Liver (tissue), 9 donors: ENCODE measurements around the gene ANKLE1. TPM values are rescaled to one million over a fixed set of nuclear protein-coding genes. Genes with fewer than 3 reads are reported as not detected.

Source experiments
- DNase-seq: peaks from one replicate; pipeline ENCODE4 v3.0.0-alpha.2; 2017; ENCODE audit warnings: low spot score
- H3K27ac ChIP-seq, 2 donors: one replicate each; pipeline ENCODE4 v1.7.0; 2013; ENCODE audit warnings: inconsistent platforms in 2 of 2, low read length in 2 of 2, control low read depth in 1 of 2, low read depth in 1 of 2, mild to moderate bottlenecking in 1 of 2
- H3K27me3 ChIP-seq, 4 donors: one replicate each; pipeline versions ENCODE4 v1.6.1 to v1.7.0; 2013; ENCODE audit warnings: low read length in 3 of 4, inconsistent platforms in 1 of 4, mild to moderate bottlenecking in 1 of 4, moderate library complexity in 1 of 4; ENCODE audit not compliant: control insufficient read depth in 4 of 4, insufficient read depth in 4 of 4
- H3K36me3 ChIP-seq, 4 donors: one replicate each; pipeline versions ENCODE4 v1.6.1 to v1.7.0; 2013; ENCODE audit warnings: low read length in 3 of 4, mild to moderate bottlenecking in 3 of 4, low read depth in 1 of 4, moderate library complexity in 1 of 4; ENCODE audit not compliant: control insufficient read depth in 4 of 4, insufficient read depth in 3 of 4
- H3K4me1 ChIP-seq, 4 donors: one replicate each; pipeline versions ENCODE4 v1.6.1 to v1.7.0; 2013; ENCODE audit warnings: low read length in 3 of 4, mild to moderate bottlenecking in 3 of 4, moderate library complexity in 1 of 4; ENCODE audit not compliant: control insufficient read depth in 4 of 4, insufficient read depth in 4 of 4
- H3K4me3 ChIP-seq, 3 donors: one replicate each; pipeline versions ENCODE4 v1.6.1 to v1.7.0; 2013; ENCODE audit warnings: low read length in 3 of 3, control low read depth in 1 of 3, low read depth in 1 of 3, mild to moderate bottlenecking in 1 of 3
- H3K9ac ChIP-seq, 2 donors: one replicate each; pipeline ENCODE4 v1.7.0; 2013; ENCODE audit warnings: low read length in 2 of 2, mild to moderate bottlenecking in 2 of 2, moderate library complexity in 2 of 2, control low read depth in 1 of 2, low read depth in 1 of 2
- H3K9me3 ChIP-seq, 4 donors: one replicate each; pipeline versions ENCODE4 v1.6.1 to v1.7.0; 2013; ENCODE audit warnings: low read length in 3 of 4; ENCODE audit not compliant: control insufficient read depth in 4 of 4
- ATF3 ChIP-seq: IDR thresholded peaks from 2 replicates; pipeline ENCODE4 v1.6.1; 2016; ENCODE audit warnings: antibody characterized with exemption
- EGR1 ChIP-seq, 2 donors: IDR thresholded peaks; 2 replicates each; pipeline ENCODE4 v1.6.1; 2016 to 2018; ENCODE audit warnings: antibody characterized with exemption in 2 of 2, low read depth in 2 of 2
- FOXA1 ChIP-seq: IDR thresholded peaks from 2 replicates; pipeline ENCODE4 v1.6.1; 2016; ENCODE audit warnings: antibody characterized with exemption
- FOXA2 ChIP-seq: IDR thresholded peaks from 2 replicates; pipeline ENCODE4 v1.6.1; 2016; ENCODE audit warnings: antibody characterized with exemption
- GABPA ChIP-seq, 2 donors: IDR thresholded peaks in 1 of 2; conservative IDR thresholded peaks in 1 of 2; 2 replicates each; pipeline ENCODE4 v1.6.1; 2016; ENCODE audit warnings: antibody characterized with exemption in 2 of 2, mild to moderate bottlenecking in 1 of 2, moderate library complexity in 1 of 2
- HNF4A ChIP-seq, 2 donors: conservative IDR thresholded peaks; 2 replicates each; pipeline ENCODE4 v1.6.1; 2016; ENCODE audit warnings: antibody characterized with exemption in 2 of 2, mild to moderate bottlenecking in 2 of 2
- HNF4G ChIP-seq: IDR thresholded peaks from 2 replicates; pipeline ENCODE4 v1.6.1; 2016; ENCODE audit warnings: antibody characterized with exemption
- JUND ChIP-seq, 2 donors: IDR thresholded peaks; 2 replicates each; pipeline ENCODE4 v1.6.1; 2016; ENCODE audit warnings: antibody characterized with exemption in 2 of 2
- MAX ChIP-seq: IDR thresholded peaks from 2 replicates; pipeline ENCODE4 v1.6.1; 2016; ENCODE audit warnings: antibody characterized with exemption
- NR2F2 ChIP-seq: IDR thresholded peaks from 2 replicates; pipeline ENCODE4 v1.6.1; 2016; ENCODE audit warnings: antibody characterized with exemption
- RAD21 ChIP-seq, 2 donors: IDR thresholded peaks; 2 replicates each; pipeline ENCODE4 v1.6.1; 2016; ENCODE audit warnings: antibody characterized with exemption in 2 of 2, mild to moderate bottlenecking in 2 of 2
- REST ChIP-seq: IDR thresholded peaks from 2 replicates; pipeline ENCODE4 v1.6.1; 2016; ENCODE audit warnings: antibody characterized with exemption, mild to moderate bottlenecking
- RXRA ChIP-seq, 2 donors: IDR thresholded peaks; 2 replicates each; pipeline ENCODE4 v1.6.1; 2017 to 2018; ENCODE audit warnings: antibody characterized with exemption in 2 of 2, mild to moderate bottlenecking in 1 of 2
- SP1 ChIP-seq: IDR thresholded peaks from 2 replicates; pipeline ENCODE4 v1.6.1; 2018; ENCODE audit warnings: antibody characterized with exemption, mild to moderate bottlenecking
- TAF1 ChIP-seq: conservative IDR thresholded peaks from 2 replicates; pipeline ENCODE4 v1.6.1; 2016; ENCODE audit warnings: antibody characterized with exemption, mild to moderate bottlenecking
- YY1 ChIP-seq: IDR thresholded peaks from 2 replicates; pipeline ENCODE4 v1.6.1; 2016; ENCODE audit warnings: antibody characterized with exemption, mild to moderate bottlenecking
- WGBS: extraction: QIAGEN DNeasy Blood & Tissue Kit; methylation state at CpG from one replicate; pipeline ENCODE4 v1.1.7; 2013; 5-methylcytosine and 5-hydroxymethylcytosine counted together
- polyA plus RNA-seq, 2 donors: library from polyadenylated mRNA; stranded (reverse) in 1 of 2; unstranded in 1 of 2; fragments of 200-250 nt in 1 of 2; fragments of >200 nt in 1 of 2; fragmentation: Nextera tagmentation in 1 of 2; extraction: Ambion mirVana in 1 of 2; gene quantifications; one replicate each; pipeline versions ENCODE4 v1.2.1 to v1.2.3, GENCODE V29; 2013 to 2015
- total RNA-seq, 2 donors: library from RNA; depleted of rRNA; stranded (reverse); fragments of >200 nt; gene quantifications; one replicate each; pipeline ENCODE4 v1.2.3, GENCODE V29; 2014
- TF ChIP-seq, protein P1 (sequence below): fragments of 150-350 bp; IDR thresholded peaks from 2 replicates; pipeline ENCODE4 v1.5.1; 2017; ENCODE audit warnings: improper control_type of control experiment, low read depth, low read length; ENCODE audit not compliant: missing input control
- TF ChIP-seq, protein P2 (sequence below): IDR thresholded peaks from 2 replicates; pipeline ENCODE4 v1.6.1; 2016; ENCODE audit warnings: antibody characterized with exemption
- donor health status: healthy.
- donor health status: healthy.
- donor health status: healthy.
- donor health status: healthy.
- donor health status: healthy.

The ANKLE1 gene
- total and polyA plus RNA-seq, 4 donors: 0.10 to 43.2 (median 0.29) TPM

DNA sequence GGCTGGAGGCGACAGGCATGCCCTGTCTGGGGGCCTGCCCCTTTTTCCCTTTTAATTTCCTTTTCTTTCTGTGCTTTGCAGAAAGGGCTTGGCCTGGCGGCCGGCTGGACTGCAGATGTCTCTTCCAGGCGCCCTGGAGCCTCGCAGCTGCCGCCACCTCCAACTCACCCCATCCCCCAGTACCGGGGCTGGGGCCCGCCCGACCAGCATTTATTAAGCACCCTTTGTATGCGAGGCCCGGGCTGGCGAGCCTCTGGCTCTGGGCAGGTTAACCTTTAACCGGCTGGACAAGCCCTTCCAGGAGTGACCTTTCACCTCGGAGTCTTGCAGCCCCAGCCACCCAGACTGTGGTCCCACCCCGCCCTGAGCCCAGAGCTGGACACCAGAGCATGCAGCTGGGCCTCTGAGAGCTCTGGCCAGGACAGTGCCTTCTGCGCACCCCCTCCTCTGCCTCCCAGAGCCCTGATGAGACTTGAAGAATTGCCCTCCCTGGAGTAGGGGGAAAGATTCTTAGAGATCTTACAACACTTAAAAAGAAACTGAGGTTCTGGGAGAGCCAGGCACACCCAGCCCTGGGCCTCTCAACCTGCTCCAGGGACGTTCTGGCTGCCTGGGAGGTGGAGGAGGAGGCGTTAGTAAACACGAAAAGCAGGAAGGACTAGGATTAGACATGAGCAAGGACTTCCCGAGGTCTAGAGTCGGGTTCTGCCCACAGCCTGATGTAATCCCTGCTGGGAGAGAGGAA lies 34.8 kb upstream of the ANKLE1 start (continued):
- TF ChIP-seq, protein P1, sequence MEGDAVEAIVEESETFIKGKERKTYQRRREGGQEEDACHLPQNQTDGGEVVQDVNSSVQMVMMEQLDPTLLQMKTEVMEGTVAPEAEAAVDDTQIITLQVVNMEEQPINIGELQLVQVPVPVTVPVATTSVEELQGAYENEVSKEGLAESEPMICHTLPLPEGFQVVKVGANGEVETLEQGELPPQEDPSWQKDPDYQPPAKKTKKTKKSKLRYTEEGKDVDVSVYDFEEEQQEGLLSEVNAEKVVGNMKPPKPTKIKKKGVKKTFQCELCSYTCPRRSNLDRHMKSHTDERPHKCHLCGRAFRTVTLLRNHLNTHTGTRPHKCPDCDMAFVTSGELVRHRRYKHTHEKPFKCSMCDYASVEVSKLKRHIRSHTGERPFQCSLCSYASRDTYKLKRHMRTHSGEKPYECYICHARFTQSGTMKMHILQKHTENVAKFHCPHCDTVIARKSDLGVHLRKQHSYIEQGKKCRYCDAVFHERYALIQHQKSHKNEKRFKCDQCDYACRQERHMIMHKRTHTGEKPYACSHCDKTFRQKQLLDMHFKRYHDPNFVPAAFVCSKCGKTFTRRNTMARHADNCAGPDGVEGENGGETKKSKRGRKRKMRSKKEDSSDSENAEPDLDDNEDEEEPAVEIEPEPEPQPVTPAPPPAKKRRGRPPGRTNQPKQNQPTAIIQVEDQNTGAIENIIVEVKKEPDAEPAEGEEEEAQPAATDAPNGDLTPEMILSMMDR: peak; percentile 3
- TF ChIP-seq HNF4A (conservative IDR thresholded peaks at IDR 0.05): peak in 1 of 2 donors; percentile 45
- TF ChIP-seq FOXA2: no peak

GRCh38 chr19:17248011-17248776 lies 33.5 kb upstream of the ANKLE1 start:
- DNase-seq: peak; percentile 63
- peak overlapping the region in 1 of 2 donors; percentile 21 for H3K27ac ChIP-seq
- no peak overlapping the region for H3K9ac ChIP-seq
- 72% methylated on average over 21 of the region's 21 CpGs for WGBS
- H3K36me3 ChIP-seq: no peaks in the 10 kb centered on the region
- H3K4me1 ChIP-seq: peaks cover 3 to 32% (median 26%) of the 10 kb centered on the region in 4 donors
- TF ChIP-seq GABPA (IDR thresholded peaks at IDR 0.05 in 1 of 2, conservative IDR thresholded peaks at IDR 0.05 in 1 of 2): no peak
- TF ChIP-seq RAD21 (IDR thresholded peaks at IDR 0.05): no peak
- peak; percentile 12 for TF ChIP-seq SP1
- peak; percentile 18 to 35 for TF ChIP-seq HNF4A (conservative IDR thresholded peaks at IDR 0.05)
- no peak for TF ChIP-seq EGR1 (IDR thresholded peaks at IDR 0.05; ENCODE audit: low read depth in 2 of 2)
- no peak for TF ChIP-seq ATF3
- no peak for TF ChIP-seq YY1
- no peak for TF ChIP-seq JUND (IDR thresholded peaks at IDR 0.05)
- peak in 1 of 2 donors; percentile 55 for TF ChIP-seq RXRA (IDR thresholded peaks at IDR 0.05)
- TF ChIP-seq MAX: no peak
- peak; percentile 42 for TF ChIP-seq NR2F2
- no peak for TF ChIP-seq REST
- no peak for TF ChIP-seq HNF4G
- TF ChIP-seq, protein P1: no peak
- TF ChIP-seq FOXA1: no peak
- TF ChIP-seq FOXA2: no peak
- no peak for TF ChIP-seq TAF1
- TF ChIP-seq, protein P2, sequence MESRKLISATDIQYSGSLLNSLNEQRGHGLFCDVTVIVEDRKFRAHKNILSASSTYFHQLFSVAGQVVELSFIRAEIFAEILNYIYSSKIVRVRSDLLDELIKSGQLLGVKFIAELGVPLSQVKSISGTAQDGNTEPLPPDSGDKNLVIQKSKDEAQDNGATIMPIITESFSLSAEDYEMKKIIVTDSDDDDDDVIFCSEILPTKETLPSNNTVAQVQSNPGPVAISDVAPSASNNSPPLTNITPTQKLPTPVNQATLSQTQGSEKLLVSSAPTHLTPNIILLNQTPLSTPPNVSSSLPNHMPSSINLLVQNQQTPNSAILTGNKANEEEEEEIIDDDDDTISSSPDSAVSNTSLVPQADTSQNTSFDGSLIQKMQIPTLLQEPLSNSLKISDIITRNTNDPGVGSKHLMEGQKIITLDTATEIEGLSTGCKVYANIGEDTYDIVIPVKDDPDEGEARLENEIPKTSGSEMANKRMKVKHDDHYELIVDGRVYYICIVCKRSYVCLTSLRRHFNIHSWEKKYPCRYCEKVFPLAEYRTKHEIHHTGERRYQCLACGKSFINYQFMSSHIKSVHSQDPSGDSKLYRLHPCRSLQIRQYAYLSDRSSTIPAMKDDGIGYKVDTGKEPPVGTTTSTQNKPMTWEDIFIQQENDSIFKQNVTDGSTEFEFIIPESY: no peak
- H3K9me3 ChIP-seq: no peaks in the 10 kb centered on the region
- H3K27me3 ChIP-seq: no peaks in the 10 kb centered on the region
- H3K4me3 ChIP-seq: no peak overlapping the region
